Activated CD8-positive, alpha-beta T cell treated with anti-CD3 and anti-CD28 coated beads for 36 hours (primary cell): ENCODE results near the gene ACOD1. TPM values are rescaled to one million over a fixed set of nuclear protein-coding genes. Genes with fewer than 3 reads are reported as not detected.
A peak's percentile ranks its signal among the peaks of the same experiment; 100 is the strongest.
"Not testable (repeated sequence)": the region's sequence is repeated elsewhere in the genome, so short reads cannot be mapped to it uniquely, and the experiment has no call there.

Experiments
- ATAC-seq: fragments of 200-7000 bp; cut with Tn5 transposase; one replicate; pipeline ENCODE4 v1.10.0; 2021; ENCODE audit warnings: mild to moderate bottlenecking, moderate library complexity
- CTCF ChIA-PET: fragments of 350-600 bp; sonication (Branson Sonifier 250); formaldehyde crosslinking; loops from one replicate; lab custom pipeline; 2021; ENCODE audit warnings: antibody characterized with exemption; lab: Charles Lee
- POLR2A ChIA-PET: fragments of 350-600 bp; sonication (Branson Sonifier 250); formaldehyde crosslinking; loops from one replicate; lab custom pipeline; 2021; ENCODE audit warnings: antibody characterized with exemption; lab: Charles Lee
- DNase-seq: peaks from one replicate; pipeline ENCODE4 v3.0.0-alpha.2; 2020
- H3K27ac Mint-ChIP-seq: one replicate; pipeline ENCODE4 v1.8.0; 2021; ENCODE audit warnings: mild to moderate bottlenecking, mixed read lengths
- H3K27me3 Mint-ChIP-seq: one replicate; pipeline ENCODE4 v1.8.0; 2021; ENCODE audit warnings: mixed read lengths
- H3K36me3 Mint-ChIP-seq: one replicate; pipeline ENCODE4 v1.8.0; 2021; ENCODE audit warnings: low read depth, mixed read lengths
- H3K4me1 Mint-ChIP-seq: one replicate; pipeline ENCODE4 v1.8.0; 2021; ENCODE audit warnings: low read depth, mixed read lengths
- H3K4me3 Mint-ChIP-seq: one replicate; pipeline ENCODE4 v1.8.0; 2021; ENCODE audit warnings: mild to moderate bottlenecking, moderate library complexity, mixed read lengths
- H3K9me3 Mint-ChIP-seq: one replicate; pipeline ENCODE4 v1.8.0; 2021; ENCODE audit warnings: mixed read lengths
- intact Hi-C: fragments of 100-400 bp; cut with micrococcal nuclease; formaldehyde crosslinking; loops from one replicate; pipeline ENCODE4 v1.10.0; 2022
- total RNA-seq, 2 experiments: library from RNA; stranded (reverse); gene quantifications; one replicate each; pipeline ENCODE4 v1.2.3, GENCODE V29; 2021
- TF ChIP-seq, protein P1 (sequence below): fragments of 200-600 bp; IDR thresholded peaks from one replicate; pipeline ENCODE4 v1.8.0; 2022; ENCODE audit warnings: antibody characterized with exemption, mild to moderate bottlenecking

ACOD1 gene
- not detected for total RNA-seq

DNA sequence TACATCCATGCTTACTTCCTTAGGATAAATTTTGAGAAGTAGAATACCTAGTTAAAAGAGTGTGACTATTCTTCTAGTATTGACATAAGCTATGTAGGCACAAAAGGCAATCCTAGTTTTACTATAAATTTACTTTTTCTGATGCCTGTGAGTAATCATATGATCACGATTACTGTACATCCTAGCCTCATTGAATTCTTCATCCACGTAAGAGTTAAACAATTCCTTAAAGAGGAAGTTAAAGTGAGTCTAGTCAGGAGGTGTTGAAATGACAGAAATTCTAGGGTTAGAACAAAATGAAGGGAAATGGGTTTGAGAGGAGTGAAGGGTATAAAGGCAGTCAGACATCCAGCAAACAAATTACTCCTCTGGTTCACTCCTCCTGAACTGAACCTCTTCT is at the start of gene ACOD1:
TSS of gene ACOD1 (plus strand) at position 363 of the 400 bp plus-strand sequence. CDS start 48 bp downstream, outside the sequence.
- no peak within 1 kb of the TSS for H3K4me3 Mint-ChIP-seq
- H3K27me3 Mint-ChIP-seq, result peaks cover 15% of the 10 kb centered on the region
- H3K9me3 Mint-ChIP-seq, result peaks cover 3% of the 10 kb centered on the region
- intact Hi-C loops, result no loop called here
- DNase-seq (no peak), ATAC-seq (no peak)
- TF ChIP-seq, protein P1, sequence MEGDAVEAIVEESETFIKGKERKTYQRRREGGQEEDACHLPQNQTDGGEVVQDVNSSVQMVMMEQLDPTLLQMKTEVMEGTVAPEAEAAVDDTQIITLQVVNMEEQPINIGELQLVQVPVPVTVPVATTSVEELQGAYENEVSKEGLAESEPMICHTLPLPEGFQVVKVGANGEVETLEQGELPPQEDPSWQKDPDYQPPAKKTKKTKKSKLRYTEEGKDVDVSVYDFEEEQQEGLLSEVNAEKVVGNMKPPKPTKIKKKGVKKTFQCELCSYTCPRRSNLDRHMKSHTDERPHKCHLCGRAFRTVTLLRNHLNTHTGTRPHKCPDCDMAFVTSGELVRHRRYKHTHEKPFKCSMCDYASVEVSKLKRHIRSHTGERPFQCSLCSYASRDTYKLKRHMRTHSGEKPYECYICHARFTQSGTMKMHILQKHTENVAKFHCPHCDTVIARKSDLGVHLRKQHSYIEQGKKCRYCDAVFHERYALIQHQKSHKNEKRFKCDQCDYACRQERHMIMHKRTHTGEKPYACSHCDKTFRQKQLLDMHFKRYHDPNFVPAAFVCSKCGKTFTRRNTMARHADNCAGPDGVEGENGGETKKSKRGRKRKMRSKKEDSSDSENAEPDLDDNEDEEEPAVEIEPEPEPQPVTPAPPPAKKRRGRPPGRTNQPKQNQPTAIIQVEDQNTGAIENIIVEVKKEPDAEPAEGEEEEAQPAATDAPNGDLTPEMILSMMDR, result no peak
- ChIA-PET POLR2A (no interaction called here), CTCF (no interaction called here)
- H3K4me1 Mint-ChIP-seq, result no peaks in the 10 kb centered on the region
- H3K27ac Mint-ChIP-seq, result no peak within 1 kb of the TSS
- no peaks in the 10 kb centered on the region for H3K36me3 Mint-ChIP-seq

DNA sequence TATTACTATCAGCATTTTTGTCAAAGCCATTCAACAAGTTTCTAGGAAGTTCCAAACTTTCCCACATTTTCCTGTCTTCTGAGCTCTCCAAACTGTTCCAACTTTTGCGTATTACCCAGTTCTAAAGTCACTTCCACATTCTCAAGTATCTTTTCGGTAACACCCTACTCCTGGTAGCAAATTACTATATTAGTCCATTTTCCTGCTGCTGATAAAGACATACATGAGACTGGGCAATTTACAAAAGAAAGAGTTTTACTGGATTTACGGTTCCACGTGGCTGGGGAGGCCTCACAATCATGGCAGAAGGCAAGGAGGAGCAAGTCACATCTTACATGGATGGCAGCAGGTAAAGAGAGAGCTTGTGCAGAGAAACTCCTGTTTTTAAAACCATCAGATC is 49.2 kb upstream of the ACOD1 start:
- intact Hi-C loops, H3K4me3 Mint-ChIP-seq, H3K9me3 Mint-ChIP-seq, DNase-seq, H3K27ac Mint-ChIP-seq, ATAC-seq, H3K36me3 Mint-ChIP-seq, H3K27me3 Mint-ChIP-seq: not testable (repeated sequence)
- POLR2A ChIA-PET, result interaction anchor here (1.3 kb wide), 1 partner anchor 14 kb away, joined by 7 read pairs; no protein-coding TSS in a partner anchor
- H3K4me1 Mint-ChIP-seq, result peaks cover 10% of the 10 kb centered on the region
- CTCF ChIA-PET, result interaction anchor here (1.1 to 1.9 kb wide), 4 partner anchors 8 to 81 kb away, joined by 3 to 6 read pairs (median 4); no protein-coding TSS in a partner anchor

GRCh38 chr13:76903544-76904162 is 44.7 kb upstream of the ACOD1 start:
- Mint-ChIP-seq H3K27me3 (peaks cover 6% of the 10 kb centered on the region), H3K36me3 (peaks cover 4% of the 10 kb centered on the region), H3K9me3 (peaks cover 8% of the 10 kb centered on the region), H3K4me1 (no peaks in the 10 kb centered on the region), H3K4me3 (no peak overlapping the region), H3K27ac (no peak overlapping the region)
- ChIA-PET CTCF (interaction anchor here (0.6 to 3.7 kb wide), 37 partner anchors 8 to 1208 kb away, joined by 3 to 38 read pairs (median 4); partner anchors contain the start of gene KCTD12), POLR2A (no interaction called here)
- intact Hi-C loops, result loop anchor here (5.0 to 10.0 kb wide), 3 partner anchors 81 to 1029 kb away; no protein-coding TSS in a partner anchor
- peak; percentile 83 for DNase-seq
- TF ChIP-seq, protein P1, result peak; percentile 98
- ATAC-seq, result peak; percentile 90

- DNase-seq (no peak), ATAC-seq (no peak)
- H3K9me3 Mint-ChIP-seq, result no peaks in the 10 kb centered on the region
- no peaks in the 10 kb centered on the region for H3K36me3 Mint-ChIP-seq
- H3K4me3 Mint-ChIP-seq, result no peak overlapping the region
- H3K4me1 Mint-ChIP-seq, result no peaks in the 10 kb centered on the region
- TF ChIP-seq, protein P1, result no peak
- ChIA-PET POLR2A (no interaction called here), CTCF (interaction anchor here (0.6 to 3.7 kb wide), 28 partner anchors 9 to 1209 kb away, joined by 3 to 38 read pairs (median 4); partner anchors contain the start of gene KCTD12)
- intact Hi-C loops, result loop anchor here (5.0 to 10.0 kb wide), 3 partner anchors 82 to 1030 kb away; no protein-coding TSS in a partner anchor
- H3K27ac Mint-ChIP-seq, result no peak overlapping the region
- H3K27me3 Mint-ChIP-seq, result peaks cover 3% of the 10 kb centered on the region
Measured at GRCh38 chr13:76904507-76904906, 43.8 kb upstream of the ACOD1 start.

DNA sequence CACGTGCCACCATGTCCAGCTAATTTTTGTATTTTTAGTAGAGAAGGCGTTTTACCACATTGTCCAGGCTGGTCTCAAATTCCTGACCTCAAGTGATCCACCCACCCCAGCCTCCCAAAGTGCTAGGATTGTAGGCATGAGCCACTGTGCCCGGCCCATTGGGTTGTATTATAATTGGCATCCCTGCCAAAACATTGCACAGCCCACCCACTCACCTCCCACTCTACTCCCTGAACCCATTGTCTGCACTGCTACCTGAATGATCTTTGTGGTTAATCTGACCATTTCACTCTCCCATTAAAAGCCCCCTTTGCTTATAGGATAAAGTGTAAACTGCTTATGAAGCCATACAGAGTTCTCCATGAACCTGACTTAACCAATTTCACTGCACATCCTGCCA is 35.8 kb upstream of the ACOD1 start:
- intact Hi-C loops, result no loop called here
- Mint-ChIP-seq H3K36me3 (no peaks in the 10 kb centered on the region), H3K27me3 (peaks cover 3% of the 10 kb centered on the region), H3K4me1 (no peaks in the 10 kb centered on the region), H3K4me3 (no peak overlapping the region), H3K9me3 (no peaks in the 10 kb centered on the region), H3K27ac (no peak overlapping the region)
- ChIA-PET CTCF (interaction anchor here (0.8 kb wide), 1 partner anchor 9 kb away, joined by 3 read pairs; no protein-coding TSS in a partner anchor), POLR2A (interaction anchor here (1.3 kb wide), 1 partner anchor 9 kb away, joined by 3 read pairs; no protein-coding TSS in a partner anchor)
- ATAC-seq, result no peak
- TF ChIP-seq, protein P1, result no peak
- DNase-seq, result no peak
